GM19324 (cell line): ENCODE data around the gene C1orf232.

Experiments
- ATAC-seq: cut with Tn5 transposase; IDR thresholded peaks from one replicate; pipeline ENCODE4 v1.9.1; 2021; ENCODE audit warnings: mild to moderate bottlenecking, moderate library complexity; ENCODE audit not compliant: unreplicated experiment, low FRiP score

C1orf232 gene

GRCh38 chr1:26125946-26126320 lies 42.8 kb downstream of the C1orf232 start:
- ATAC-seq: no peak

DNA sequence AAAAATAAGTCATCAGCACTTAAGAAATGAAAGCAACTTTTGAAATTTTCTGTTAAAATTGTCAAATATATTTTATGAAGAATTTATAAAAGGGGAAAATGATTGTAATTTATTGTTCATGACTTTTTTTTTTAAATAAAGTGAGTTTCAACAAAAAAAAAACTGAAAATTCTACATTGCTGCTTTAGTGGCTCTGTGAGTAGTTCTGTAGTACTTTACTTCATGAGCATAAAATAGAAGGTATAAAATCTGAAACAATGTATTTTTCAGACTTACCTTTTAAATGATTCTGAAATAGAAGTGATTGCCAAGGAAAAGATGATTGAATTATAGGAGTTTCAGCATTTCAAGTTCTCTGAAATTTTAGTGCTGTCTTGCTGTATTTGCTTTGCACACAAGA lies 43.4 kb downstream of the C1orf232 start:
- no peak for ATAC-seq

DNA sequence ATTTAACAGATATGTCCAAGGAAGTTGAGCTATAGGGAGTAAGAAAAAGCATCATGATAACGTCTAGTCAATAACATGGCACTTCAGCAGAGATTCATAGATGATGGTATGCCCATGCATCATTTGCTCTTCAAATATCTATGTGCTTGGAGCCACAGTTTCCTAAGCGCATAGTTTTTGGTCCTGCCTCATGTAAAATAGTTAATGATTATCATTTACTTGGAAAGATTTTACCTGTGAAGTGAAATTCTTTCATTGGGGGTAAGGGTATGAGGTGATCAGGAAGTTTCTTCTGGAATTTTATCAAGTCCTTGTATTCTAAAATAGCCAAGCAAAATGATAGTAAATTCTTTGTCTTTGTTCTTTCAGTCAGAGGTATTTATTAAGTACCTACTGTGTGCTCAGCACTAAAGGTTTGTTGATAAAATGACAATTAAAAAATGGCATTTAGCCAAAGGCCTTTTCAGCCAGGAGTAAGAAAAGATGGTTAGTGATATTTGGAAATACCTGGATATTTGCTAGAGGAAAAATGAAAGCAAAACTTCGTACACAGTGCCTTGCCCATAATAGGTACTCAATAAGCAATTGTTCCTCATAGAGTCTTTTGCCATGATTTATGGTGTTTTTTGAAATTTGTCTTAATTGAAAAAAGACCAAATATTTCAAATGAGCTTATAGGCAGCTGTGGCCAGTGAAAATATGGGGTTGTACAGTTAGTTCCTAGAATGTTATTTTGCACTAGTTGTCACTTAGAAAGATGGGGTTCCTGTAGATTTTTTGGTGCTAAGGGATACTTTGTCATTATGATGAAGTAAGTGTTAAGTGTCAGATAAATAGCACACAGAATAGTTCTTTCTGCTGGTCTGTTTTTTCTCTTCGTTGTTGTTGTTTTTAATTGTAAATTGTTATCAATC lies 44.1 kb downstream of the C1orf232 start:
- no peak for ATAC-seq

DNA sequence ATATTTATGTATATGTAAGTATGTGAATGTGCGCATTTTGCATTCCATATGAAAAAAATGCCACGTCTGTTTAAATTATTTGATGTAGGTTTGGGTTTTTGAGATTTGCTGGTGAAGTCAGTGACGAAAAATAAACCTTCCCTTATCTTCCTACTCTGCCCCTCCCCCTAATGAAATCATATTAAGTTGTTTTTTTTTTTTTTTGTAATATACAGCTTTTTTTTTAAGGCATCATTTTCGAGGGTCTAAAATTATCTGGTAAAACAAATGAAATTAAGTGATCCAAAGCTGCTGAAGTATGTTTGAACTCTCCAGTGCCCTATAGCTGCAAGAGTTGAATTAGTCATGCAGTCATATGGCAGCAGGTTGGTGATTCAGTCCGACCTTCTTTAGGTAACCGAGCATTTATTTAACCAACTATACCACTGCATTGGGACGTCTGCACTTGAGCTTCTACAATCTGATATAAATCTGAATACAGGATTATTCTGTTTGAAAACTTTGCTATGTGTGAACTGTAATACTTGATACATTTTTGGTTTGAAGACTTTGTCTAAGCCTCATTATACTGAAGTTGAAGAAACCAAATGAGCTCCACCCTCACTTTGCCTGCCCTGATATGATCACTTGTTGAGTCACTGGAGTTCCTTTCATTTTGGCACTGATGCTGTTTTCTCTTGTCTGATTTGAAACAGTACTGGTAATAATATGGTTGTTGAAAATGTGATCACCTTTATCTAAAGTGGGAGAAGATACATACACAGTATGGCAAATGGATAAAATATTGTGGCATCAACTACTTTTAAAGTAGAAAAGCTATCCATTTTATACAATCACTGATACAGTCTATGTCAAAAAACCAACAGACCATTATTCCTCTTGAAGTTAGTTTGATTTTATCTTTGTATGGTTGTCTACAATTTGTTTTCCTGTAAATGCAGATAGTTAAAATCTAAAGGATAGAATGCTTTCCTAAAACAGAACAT lies 45.5 kb downstream of the C1orf232 start:
- no peak for ATAC-seq

- no peak for ATAC-seq
Measured at GRCh38 chr1:26121854-26122773, 46.6 kb downstream of the C1orf232 start.

DNA sequence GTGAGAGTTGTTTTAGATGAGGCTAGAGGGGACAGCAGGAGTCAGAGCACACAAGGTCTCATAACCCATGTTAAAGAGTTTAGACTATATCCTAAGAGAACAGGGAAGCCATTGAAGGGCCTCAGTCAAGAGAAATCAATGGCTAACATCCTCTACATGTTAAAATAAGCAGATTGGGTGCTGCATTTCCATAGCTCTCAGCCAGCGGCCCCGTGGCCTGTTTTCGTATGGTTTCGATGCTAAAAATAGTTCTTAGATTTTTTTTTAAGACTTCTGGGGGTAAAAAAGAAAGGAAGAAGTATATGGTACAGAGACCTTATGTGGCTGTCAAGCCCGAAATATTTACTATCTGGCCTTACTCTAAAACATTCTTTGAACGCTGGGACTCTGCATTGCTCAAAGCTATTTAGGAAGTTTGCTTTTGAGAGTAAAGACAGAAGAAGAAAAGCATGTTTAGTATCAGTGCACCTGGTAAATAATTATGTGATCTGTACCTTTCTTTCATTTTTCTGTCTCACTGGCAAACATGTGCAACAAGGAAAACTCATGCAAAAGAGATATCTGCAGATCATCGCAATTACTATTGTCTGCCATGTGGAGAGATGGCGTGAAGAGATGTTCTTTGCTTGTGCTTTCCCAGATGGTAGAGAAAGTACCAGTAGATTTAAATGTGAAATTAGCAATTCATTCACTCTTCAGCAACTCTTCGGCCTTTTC lies 48.7 kb downstream of the C1orf232 start:
- peak; percentile 49 for ATAC-seq

- ATAC-seq: no peak
Measured at GRCh38 chr1:26114165-26114927, 54.4 kb downstream of the C1orf232 start.
